Liver (tissue), 9 donors: Measurements from ENCODE around the gene IRF2. TPM values are rescaled to one million over a fixed set of nuclear protein-coding genes. Genes with fewer than 3 reads are reported as not detected.

Experiments used
- DNase-seq: peaks from one replicate; pipeline ENCODE4 v3.0.0-alpha.2; 2017; ENCODE audit warnings: low spot score
- H3K27ac ChIP-seq, 2 donors: one replicate each; pipeline ENCODE4 v1.7.0; 2013; ENCODE audit warnings: inconsistent platforms in 2 of 2, low read length in 2 of 2, control low read depth in 1 of 2, low read depth in 1 of 2, mild to moderate bottlenecking in 1 of 2
- H3K27me3 ChIP-seq, 4 donors: one replicate each; pipeline versions ENCODE4 v1.6.1 to v1.7.0; 2013; ENCODE audit warnings: low read length in 3 of 4, inconsistent platforms in 1 of 4, mild to moderate bottlenecking in 1 of 4, moderate library complexity in 1 of 4; ENCODE audit not compliant: control insufficient read depth in 4 of 4, insufficient read depth in 4 of 4
- H3K36me3 ChIP-seq, 4 donors: one replicate each; pipeline versions ENCODE4 v1.6.1 to v1.7.0; 2013; ENCODE audit warnings: low read length in 3 of 4, mild to moderate bottlenecking in 3 of 4, low read depth in 1 of 4, moderate library complexity in 1 of 4; ENCODE audit not compliant: control insufficient read depth in 4 of 4, insufficient read depth in 3 of 4
- H3K4me1 ChIP-seq, 4 donors: one replicate each; pipeline versions ENCODE4 v1.6.1 to v1.7.0; 2013; ENCODE audit warnings: low read length in 3 of 4, mild to moderate bottlenecking in 3 of 4, moderate library complexity in 1 of 4; ENCODE audit not compliant: control insufficient read depth in 4 of 4, insufficient read depth in 4 of 4
- H3K4me3 ChIP-seq, 3 donors: one replicate each; pipeline versions ENCODE4 v1.6.1 to v1.7.0; 2013; ENCODE audit warnings: low read length in 3 of 3, control low read depth in 1 of 3, low read depth in 1 of 3, mild to moderate bottlenecking in 1 of 3
- H3K9ac ChIP-seq, 2 donors: one replicate each; pipeline ENCODE4 v1.7.0; 2013; ENCODE audit warnings: low read length in 2 of 2, mild to moderate bottlenecking in 2 of 2, moderate library complexity in 2 of 2, control low read depth in 1 of 2, low read depth in 1 of 2
- H3K9me3 ChIP-seq, 4 donors: one replicate each; pipeline versions ENCODE4 v1.6.1 to v1.7.0; 2013; ENCODE audit warnings: low read length in 3 of 4; ENCODE audit not compliant: control insufficient read depth in 4 of 4
- ATF3 ChIP-seq: IDR thresholded peaks from 2 replicates; pipeline ENCODE4 v1.6.1; 2016; ENCODE audit warnings: antibody characterized with exemption
- CTCF ChIP-seq: fragments of 150-350 bp; IDR thresholded peaks from 2 replicates; pipeline ENCODE4 v1.5.1; 2017; ENCODE audit warnings: improper control_type of control experiment, low read depth, low read length; ENCODE audit not compliant: missing input control
- FOXA1 ChIP-seq: IDR thresholded peaks from 2 replicates; pipeline ENCODE4 v1.6.1; 2016; ENCODE audit warnings: antibody characterized with exemption
- FOXA2 ChIP-seq: IDR thresholded peaks from 2 replicates; pipeline ENCODE4 v1.6.1; 2016; ENCODE audit warnings: antibody characterized with exemption
- GABPA ChIP-seq, 2 donors: IDR thresholded peaks in 1 of 2; conservative IDR thresholded peaks in 1 of 2; 2 replicates each; pipeline ENCODE4 v1.6.1; 2016; ENCODE audit warnings: antibody characterized with exemption in 2 of 2, mild to moderate bottlenecking in 1 of 2, moderate library complexity in 1 of 2
- HNF4A ChIP-seq, 2 donors: conservative IDR thresholded peaks; 2 replicates each; pipeline ENCODE4 v1.6.1; 2016; ENCODE audit warnings: antibody characterized with exemption in 2 of 2, mild to moderate bottlenecking in 2 of 2
- HNF4G ChIP-seq: IDR thresholded peaks from 2 replicates; pipeline ENCODE4 v1.6.1; 2016; ENCODE audit warnings: antibody characterized with exemption
- MAX ChIP-seq: IDR thresholded peaks from 2 replicates; pipeline ENCODE4 v1.6.1; 2016; ENCODE audit warnings: antibody characterized with exemption
- REST ChIP-seq: IDR thresholded peaks from 2 replicates; pipeline ENCODE4 v1.6.1; 2016; ENCODE audit warnings: antibody characterized with exemption, mild to moderate bottlenecking
- RXRA ChIP-seq, 2 donors: IDR thresholded peaks; 2 replicates each; pipeline ENCODE4 v1.6.1; 2017 to 2018; ENCODE audit warnings: antibody characterized with exemption in 2 of 2, mild to moderate bottlenecking in 1 of 2
- SP1 ChIP-seq: IDR thresholded peaks from 2 replicates; pipeline ENCODE4 v1.6.1; 2018; ENCODE audit warnings: antibody characterized with exemption, mild to moderate bottlenecking
- TAF1 ChIP-seq: conservative IDR thresholded peaks from 2 replicates; pipeline ENCODE4 v1.6.1; 2016; ENCODE audit warnings: antibody characterized with exemption, mild to moderate bottlenecking
- YY1 ChIP-seq: IDR thresholded peaks from 2 replicates; pipeline ENCODE4 v1.6.1; 2016; ENCODE audit warnings: antibody characterized with exemption, mild to moderate bottlenecking
- ZBTB33 ChIP-seq: IDR thresholded peaks from 2 replicates; pipeline ENCODE4 v1.6.1; 2016; ENCODE audit warnings: antibody characterized with exemption
- WGBS: extraction: QIAGEN DNeasy Blood & Tissue Kit; methylation state at CpG from one replicate; pipeline ENCODE4 v1.1.7; 2013; 5-methylcytosine and 5-hydroxymethylcytosine counted together
- polyA plus RNA-seq, 2 donors: library from polyadenylated mRNA; stranded (reverse) in 1 of 2; unstranded in 1 of 2; fragments of 200-250 nt in 1 of 2; fragments of >200 nt in 1 of 2; fragmentation: Nextera tagmentation in 1 of 2; extraction: Ambion mirVana in 1 of 2; gene quantifications; one replicate each; pipeline versions ENCODE4 v1.2.1 to v1.2.3, GENCODE V29; 2013 to 2015
- total RNA-seq, 2 donors: library from RNA; depleted of rRNA; stranded (reverse); fragments of >200 nt; gene quantifications; one replicate each; pipeline ENCODE4 v1.2.3, GENCODE V29; 2014
- donor health status: healthy.
- donor health status: healthy.
- donor health status: healthy.
- donor health status: healthy.
- donor health status: healthy.

IRF2 gene
- total and polyA plus RNA-seq, 4 donors: 12.9 to 25.5 (median 22.2) TPM

- Histone ChIP-seq H3K9ac (no peak overlapping the region), H3K27me3 (no peaks in the 10 kb centered on the region), H3K36me3 (no peaks in the 10 kb centered on the region), H3K9me3 (no peaks in the 10 kb centered on the region), H3K4me3 (no peak overlapping the region), H3K27ac (no peak overlapping the region), H3K4me1 (no peaks in the 10 kb centered on the region)
- no peak for DNase-seq
- TF ChIP-seq MAX: no peak
- TF ChIP-seq HNF4A (conservative IDR thresholded peaks at IDR 0.05): no peak
- TF ChIP-seq YY1: no peak
- no peak for TF ChIP-seq TAF1
- TF ChIP-seq SP1: no peak
- no peak for TF ChIP-seq ATF3
- TF ChIP-seq REST: no peak
- no peak for TF ChIP-seq FOXA1
- TF ChIP-seq HNF4G: no peak
- TF ChIP-seq ZBTB33: no peak
- no peak for TF ChIP-seq FOXA2
- 92% methylated on average over 4 of the region's 4 CpGs for WGBS
These were observed 26.6 kb upstream of the IRF2 start for GRCh38 chr4:184500748-184501589.

GRCh38 chr4:184499996-184500395 lies 25.6 kb upstream of the IRF2 start:
- Histone ChIP-seq H3K36me3 (no peaks in the 10 kb centered on the region), H3K4me3 (no peak overlapping the region), H3K9me3 (no peaks in the 10 kb centered on the region), H3K4me1 (no peaks in the 10 kb centered on the region), H3K9ac (no peak overlapping the region), H3K27ac (no peak overlapping the region), H3K27me3 (no peaks in the 10 kb centered on the region)
- no peak for DNase-seq
- TF ChIP-seq CTCF: no peak
- TF ChIP-seq HNF4A (conservative IDR thresholded peaks at IDR 0.05): no peak
- no peak for TF ChIP-seq GABPA (IDR thresholded peaks at IDR 0.05 in 1 of 2, conservative IDR thresholded peaks at IDR 0.05 in 1 of 2)
- TF ChIP-seq MAX: no peak
- TF ChIP-seq RXRA (IDR thresholded peaks at IDR 0.05): no peak
- TF ChIP-seq TAF1: no peak
- no peak for TF ChIP-seq FOXA2
- no peak for TF ChIP-seq REST
- TF ChIP-seq FOXA1: no peak
- no peak for TF ChIP-seq ATF3
